Measurements from ENCODE around the gene HS3ST3A1. TPM values are rescaled to one million over a fixed set of nuclear protein-coding genes. Genes with fewer than 3 reads are reported as not detected.

HS3ST3A1 gene
- total and polyA plus RNA-seq, 2 experiments from 2014 or later = 5.4 to 24.1 TPM

GRCh38 chr17:13584701-13585080 is 17.0 kb downstream of the HS3ST3A1 start (continued):
- no peak for TF ChIP-seq ZNF462 (CRISPR knock-in tag; IDR thresholded peaks at IDR 0.05)
- no peak for TF ChIP-seq JUNB (IDR thresholded peaks at IDR 0.05; ENCODE audit: unreplicated experiment)
- TF ChIP-seq NANOG (IDR thresholded peaks at IDR 0.05; ENCODE audit: borderline replicate concordance) = no peak
- no peak for TF ChIP-seq REST (IDR thresholded peaks at IDR 0.05; ENCODE audit: unreplicated experiment)
- no peak for TF ChIP-seq EZH2 (IDR thresholded peaks at IDR 0.05; ENCODE audit: low read depth, unreplicated experiment)
- no peak for TF ChIP-seq CREB1 (CRISPR knock-in tag; IDR thresholded peaks at IDR 0.05; ENCODE audit: low read depth)
